Caco-2 (cell line): ENCODE data around the gene HACE1. TPM values are rescaled to one million over a fixed set of nuclear protein-coding genes. Genes with fewer than 3 reads are reported as not detected.
"Not testable (repeated sequence)": the region's sequence is repeated elsewhere in the genome, so short reads cannot be mapped to it uniquely, and the experiment has no call there.

Source experiments
- BruUV-seq: library from RNA; stranded (reverse); fragments of 400-500 nt; replicated peaks from 2 replicates; lab custom pipeline; 2021; lab: Mats Ljungman, UMichigan
- CTCF ChIA-PET: fragments of 300-600 bp; sonication (Branson Sonifier 250); formaldehyde crosslinking; loops from one replicate; lab custom pipeline; 2022; ENCODE audit warnings: antibody characterized with exemption; lab: Charles Lee
- POLR2A ChIA-PET: fragments of 300-600 bp; sonication (Branson Sonifier 250); formaldehyde crosslinking; loops from one replicate; lab custom pipeline; 2022; ENCODE audit warnings: antibody characterized with exemption; lab: Charles Lee
- DNase-seq, 2 experiments: peaks; one replicate each; pipeline versions ENCODE4 v3.0.0 to v3.0.0-alpha.2; 2020 to 2022
- H3K27me3 ChIP-seq: replicated peaks from 2 replicates; pipeline ENCODE4 v1.6.0; 2011; ENCODE audit warnings: low read length; ENCODE audit not compliant: control insufficient read depth, insufficient read depth
- H3K36me3 ChIP-seq: 2 replicates; pipeline ENCODE4 v1.5.1; 2011; ENCODE audit warnings: low read length; ENCODE audit not compliant: control insufficient read depth, insufficient read depth
- H3K4me1 ChIP-seq: fragments of 250-450 bp; sonication (Bioruptor Pico); 2 replicates; pipeline ENCODE4 v1.5.1; 2020; ENCODE audit warnings: mild to moderate bottlenecking
- H3K4me3 ChIP-seq: 2 replicates; pipeline ENCODE4 v1.5.1; 2011; ENCODE audit warnings: low read depth, mild to moderate bottlenecking, control low read depth, low read length
- H3K9me3 ChIP-seq: fragments of 250-450 bp; sonication (Bioruptor Pico); 2 replicates; pipeline ENCODE4 v1.5.1; 2020; ENCODE audit warnings: mild to moderate bottlenecking, moderate library complexity
- H3K27ac Mint-ChIP-seq: one replicate; pipeline ENCODE4 v1.8.0; 2022; ENCODE audit warnings: mixed read lengths; ENCODE audit not compliant: unreplicated experiment
- H3K27me3 Mint-ChIP-seq: one replicate; pipeline ENCODE4 v1.8.0; 2022; ENCODE audit warnings: mixed read lengths; ENCODE audit not compliant: insufficient read depth, unreplicated experiment
- H3K36me3 Mint-ChIP-seq: one replicate; pipeline ENCODE4 v1.8.0; 2022; ENCODE audit warnings: mild to moderate bottlenecking, mixed read lengths; ENCODE audit not compliant: insufficient read depth, unreplicated experiment
- H3K4me1 Mint-ChIP-seq: one replicate; pipeline ENCODE4 v1.8.0; 2022; ENCODE audit warnings: low read depth, mixed read lengths; ENCODE audit not compliant: unreplicated experiment
- H3K4me3 Mint-ChIP-seq: one replicate; pipeline ENCODE4 v1.8.0; 2022; ENCODE audit warnings: mild to moderate bottlenecking, moderate library complexity, mixed read lengths; ENCODE audit not compliant: unreplicated experiment
- H3K9me3 Mint-ChIP-seq: one replicate; pipeline ENCODE4 v1.8.0; 2022; ENCODE audit warnings: mixed read lengths; ENCODE audit not compliant: unreplicated experiment
- intact Hi-C: fragments of 100-400 bp; cut with micrococcal nuclease; formaldehyde crosslinking; loops from one replicate; pipeline ENCODE4 v1.10.0; 2022; ENCODE audit not compliant: unreplicated experiment
- total RNA-seq: library from RNA; stranded (reverse); gene quantifications from 2 replicates; pipeline ENCODE4 v1.2.3, GENCODE V29; 2022
- TF ChIP-seq, protein P1 (sequence below), 2 experiments: fragments of 200-600 bp in 1 of 2; IDR thresholded peaks; 1 replicate in 1 of 2; 2 replicates in 1 of 2; pipeline versions ENCODE4 v1.5.1 to v1.8.0; 2011 to 2022; ENCODE audit warnings: antibody characterized with exemption in 1 of 2, control low read depth in 1 of 2, inconsistent platforms in 1 of 2, low read depth in 1 of 2, low read length in 1 of 2, mild to moderate bottlenecking in 1 of 2, moderate library complexity in 1 of 2; ENCODE audit not compliant: insufficient read depth in 1 of 2, severe bottlenecking in 1 of 2, unreplicated experiment in 1 of 2

HACE1 gene
- total RNA-seq, 1 experiment from 2014 or later: 10.0 TPM

DNA sequence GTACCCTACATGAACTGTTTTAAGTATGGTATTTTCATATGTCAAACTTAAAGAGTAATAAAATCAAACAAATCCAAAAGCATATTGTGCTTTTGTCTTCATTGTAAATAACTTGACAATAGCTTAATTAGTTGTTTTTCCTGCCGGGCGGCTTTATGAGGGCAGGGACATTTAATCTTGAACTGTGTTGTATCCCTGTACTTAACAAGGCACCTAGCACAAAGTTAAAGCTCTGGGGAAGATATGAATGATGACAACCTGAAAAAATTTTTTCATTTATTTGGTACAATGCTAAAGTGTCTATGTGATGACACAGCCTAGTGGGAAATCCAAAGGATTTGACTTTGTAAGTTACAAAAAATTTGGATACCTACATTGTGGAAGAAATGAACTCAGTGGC is 502 bp upstream of the HACE1 start:
- peak overlapping the region; percentile 82 for H3K4me3 Mint-ChIP-seq
- intact Hi-C loops: no loop called here
- Histone ChIP-seq H3K4me1 (no peaks in the 10 kb centered on the region), H3K36me3 (no peaks in the 10 kb centered on the region), H3K27me3 (no peaks in the 10 kb centered on the region), H3K4me3 (peak overlapping the region; percentile 99; the same call in 1 of the 2 replicates), H3K9me3 (no peaks in the 10 kb centered on the region)
- peaks cover 8% of the 10 kb centered on the region for H3K4me1 Mint-ChIP-seq
- DNase-seq: peak in 1 of 2 experiments; percentile 3
- TF ChIP-seq, protein P1, sequence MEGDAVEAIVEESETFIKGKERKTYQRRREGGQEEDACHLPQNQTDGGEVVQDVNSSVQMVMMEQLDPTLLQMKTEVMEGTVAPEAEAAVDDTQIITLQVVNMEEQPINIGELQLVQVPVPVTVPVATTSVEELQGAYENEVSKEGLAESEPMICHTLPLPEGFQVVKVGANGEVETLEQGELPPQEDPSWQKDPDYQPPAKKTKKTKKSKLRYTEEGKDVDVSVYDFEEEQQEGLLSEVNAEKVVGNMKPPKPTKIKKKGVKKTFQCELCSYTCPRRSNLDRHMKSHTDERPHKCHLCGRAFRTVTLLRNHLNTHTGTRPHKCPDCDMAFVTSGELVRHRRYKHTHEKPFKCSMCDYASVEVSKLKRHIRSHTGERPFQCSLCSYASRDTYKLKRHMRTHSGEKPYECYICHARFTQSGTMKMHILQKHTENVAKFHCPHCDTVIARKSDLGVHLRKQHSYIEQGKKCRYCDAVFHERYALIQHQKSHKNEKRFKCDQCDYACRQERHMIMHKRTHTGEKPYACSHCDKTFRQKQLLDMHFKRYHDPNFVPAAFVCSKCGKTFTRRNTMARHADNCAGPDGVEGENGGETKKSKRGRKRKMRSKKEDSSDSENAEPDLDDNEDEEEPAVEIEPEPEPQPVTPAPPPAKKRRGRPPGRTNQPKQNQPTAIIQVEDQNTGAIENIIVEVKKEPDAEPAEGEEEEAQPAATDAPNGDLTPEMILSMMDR (IDR thresholded peaks at IDR 0.05; ENCODE audit: insufficient read depth in 1 of 2, low read depth in 1 of 2, low read length in 1 of 2, severe bottlenecking in 1 of 2, unreplicated experiment in 1 of 2): no peak
- no TSS peak for BruUV-seq
- H3K27me3 Mint-ChIP-seq: peaks cover 6% of the 10 kb centered on the region
- H3K9me3 Mint-ChIP-seq: no peaks in the 10 kb centered on the region
- H3K27ac Mint-ChIP-seq: no peak overlapping the region
- CTCF ChIA-PET: interaction anchor here (0.5 to 1.8 kb wide), 2 partner anchors 54 to 218 kb away, joined by 4 to 10 read pairs; no protein-coding TSS in a partner anchor
- H3K36me3 Mint-ChIP-seq: peaks cover 5% of the 10 kb centered on the region
- POLR2A ChIA-PET: interaction anchor here (0.6 kb wide), 1 partner anchor 144 kb away, joined by 4 read pairs; no protein-coding TSS in a partner anchor

DNA sequence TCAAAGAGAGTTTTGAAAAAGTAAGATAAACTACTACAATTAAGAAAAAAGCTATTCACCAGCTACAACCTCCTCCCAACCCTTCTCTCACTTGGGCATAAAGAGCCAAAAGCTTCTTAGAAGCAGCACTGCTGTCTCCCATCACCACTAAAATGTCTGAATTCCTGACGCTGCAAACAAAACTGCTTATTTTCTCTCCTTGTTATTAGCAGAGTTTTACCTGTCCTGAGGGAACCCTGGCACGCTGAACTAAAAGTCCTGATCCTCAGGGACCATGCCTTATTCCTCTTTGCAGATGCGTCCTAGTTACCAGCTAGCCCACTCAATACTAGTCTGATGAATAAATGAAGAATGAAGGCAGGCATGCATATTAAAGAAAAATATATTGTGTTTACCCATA is 1.1 kb downstream of the HACE1 start:
- H3K4me3 Mint-ChIP-seq: peak overlapping the region; percentile 82
- ChIA-PET CTCF (interaction anchor here (1.8 kb wide), 1 partner anchor 219 kb away, joined by 10 read pairs; no protein-coding TSS in a partner anchor), POLR2A (no interaction called here)
- no TSS peak for BruUV-seq
- Histone ChIP-seq H3K4me1 (no peaks in the 10 kb centered on the region), H3K4me3 (peak overlapping the region; percentile 99), H3K36me3 (no peaks in the 10 kb centered on the region), H3K9me3 (no peaks in the 10 kb centered on the region), H3K27me3 (no peaks in the 10 kb centered on the region)
- peaks cover 8% of the 10 kb centered on the region for H3K4me1 Mint-ChIP-seq
- no peaks in the 10 kb centered on the region for H3K9me3 Mint-ChIP-seq
- H3K27ac Mint-ChIP-seq: no peak overlapping the region
- intact Hi-C loops: loop anchor here (2.0 kb wide), 1 partner anchor 64 kb away; no protein-coding TSS in a partner anchor
- TF ChIP-seq, protein P1 (IDR thresholded peaks at IDR 0.05; ENCODE audit: insufficient read depth in 1 of 2, low read depth in 1 of 2, low read length in 1 of 2, severe bottlenecking in 1 of 2, unreplicated experiment in 1 of 2): no peak
- H3K36me3 Mint-ChIP-seq: peaks cover 5% of the 10 kb centered on the region
- no peak for DNase-seq
- peaks cover 2% of the 10 kb centered on the region for H3K27me3 Mint-ChIP-seq

DNA sequence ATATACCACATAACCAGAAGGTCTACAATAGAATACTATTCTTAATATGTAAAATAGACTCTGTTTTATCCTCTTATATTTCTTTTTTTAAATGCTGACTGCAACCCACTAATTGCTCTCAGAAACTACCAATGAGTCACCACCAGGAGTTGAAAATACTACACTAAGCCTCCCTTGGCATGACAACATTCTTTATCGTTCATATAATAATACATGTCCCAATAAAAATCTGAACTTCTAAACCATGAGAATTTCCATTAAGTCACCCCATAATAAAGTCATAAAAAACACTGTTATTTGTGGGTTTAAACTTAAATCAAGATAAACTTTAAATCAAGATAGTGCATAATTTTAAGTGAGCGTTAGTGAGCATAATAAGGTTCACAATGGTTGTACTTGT is 4.2 kb downstream of the HACE1 start:
- TF ChIP-seq, protein P1 (IDR thresholded peaks at IDR 0.05; ENCODE audit: insufficient read depth in 1 of 2, low read depth in 1 of 2, low read length in 1 of 2, severe bottlenecking in 1 of 2, unreplicated experiment in 1 of 2): no peak
- ChIA-PET POLR2A (no interaction called here), CTCF (no interaction called here)
- Mint-ChIP-seq H3K9me3 (no peaks in the 10 kb centered on the region), H3K4me1 (peaks cover 8% of the 10 kb centered on the region), H3K27me3 (no peaks in the 10 kb centered on the region), H3K36me3 (peaks cover 10% of the 10 kb centered on the region), H3K27ac (no peak overlapping the region), H3K4me3 (no peak overlapping the region)
- Histone ChIP-seq H3K9me3 (no peaks in the 10 kb centered on the region), H3K4me1 (no peaks in the 10 kb centered on the region), H3K36me3 (no peaks in the 10 kb centered on the region), H3K4me3 (no peak overlapping the region), H3K27me3 (no peaks in the 10 kb centered on the region)
- DNase-seq: no peak
- no TSS peak for BruUV-seq
- intact Hi-C loops: no loop called here

DNA sequence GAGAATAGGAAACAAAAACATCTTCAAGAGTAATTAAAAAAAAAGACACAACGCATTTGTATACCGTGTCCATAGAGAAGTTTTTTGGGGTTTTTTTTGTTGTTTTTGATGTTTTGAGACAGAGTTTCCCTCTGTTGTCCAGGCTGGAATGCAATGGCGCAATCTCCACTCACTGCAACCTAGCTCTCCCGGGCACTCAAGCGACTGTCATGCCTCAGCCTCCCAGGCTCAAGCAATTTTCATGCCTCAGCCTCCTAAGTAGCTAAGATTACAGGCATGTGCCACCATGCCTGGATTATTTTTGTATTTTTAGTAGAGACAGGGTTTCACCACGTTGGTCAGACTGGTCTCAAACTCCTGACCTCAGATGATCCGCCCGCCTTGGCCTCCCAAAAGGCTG is 12.0 kb downstream of the HACE1 start:
- H3K27me3 ChIP-seq, H3K36me3 Mint-ChIP-seq, DNase-seq, POLR2A ChIA-PET, H3K27me3 Mint-ChIP-seq, CTCF ChIA-PET, H3K27ac Mint-ChIP-seq, H3K9me3 ChIP-seq, H3K4me3 ChIP-seq, H3K36me3 ChIP-seq, H3K9me3 Mint-ChIP-seq, H3K4me1 Mint-ChIP-seq, BruUV-seq, intact Hi-C loops, H3K4me3 Mint-ChIP-seq, H3K4me1 ChIP-seq: not testable (repeated sequence)
